Keratinocyte (primary cell): Measurements from ENCODE around the gene TOM1L2. TPM values are rescaled to one million over a fixed set of nuclear protein-coding genes. Genes with fewer than 3 reads are reported as not detected.

ENCODE experiments used
- DNase-seq: peaks from one replicate; pipeline ENCODE4 v3.0.0-alpha.2; 2011; ENCODE audit warnings: low read depth, missing footprints, low spot score
- FAIRE-seq: peaks from 2 replicates; lab custom pipeline; 2011; peaks lifted over from hg19 to GRCh38; lab: Jason Lieb, UNC
- H2AFZ ChIP-seq: 2 replicates; pipeline ENCODE4 v1.6.0; 2012; ENCODE audit warnings: low read length, control low read depth, inconsistent platforms; ENCODE audit not compliant: control insufficient read depth
- H3K27ac ChIP-seq: 2 replicates; pipeline ENCODE4 v1.5.1; 2011; ENCODE audit warnings: low read length; ENCODE audit not compliant: control insufficient read depth, insufficient read depth
- H3K27me3 ChIP-seq: 3 replicates; pipeline ENCODE4 v1.6.0; 2011; ENCODE audit warnings: low read length; ENCODE audit not compliant: control insufficient read depth, insufficient read depth; ENCODE audit errors: extremely low read depth
- H3K36me3 ChIP-seq, 2 experiments: 2 replicates in 1 of 2; 3 replicates in 1 of 2; pipeline ENCODE4 v1.5.1; 2011; ENCODE audit warnings: low read length in 2 of 2, mild to moderate bottlenecking in 1 of 2; ENCODE audit not compliant: control insufficient read depth in 2 of 2, insufficient read depth in 2 of 2; ENCODE audit errors: extremely low read depth in 1 of 2
- H3K4me1 ChIP-seq: 3 replicates; pipeline ENCODE4 v1.5.1; 2011; ENCODE audit warnings: low read length; ENCODE audit not compliant: control insufficient read depth, insufficient read depth; ENCODE audit errors: extremely low read depth
- H3K4me2 ChIP-seq: 3 replicates; pipeline ENCODE4 v1.6.0; 2011; ENCODE audit warnings: low read depth, low read length; ENCODE audit not compliant: control insufficient read depth, insufficient read depth; ENCODE audit errors: extremely low read depth
- H3K4me3 ChIP-seq, 3 experiments: fragments of 200-600 bp in 1 of 3; sonication (generic) in 1 of 3; 2 replicates in 2 of 3; 3 replicates in 1 of 3; pipeline ENCODE4 v1.5.1; 2011 to 2016; ENCODE audit warnings: low read length in 3 of 3, mild to moderate bottlenecking in 3 of 3, control low read depth in 2 of 3, inconsistent platforms in 1 of 3, low read depth in 1 of 3, mixed read lengths in 1 of 3, mixed run types in 1 of 3, moderate library complexity in 1 of 3; ENCODE audit not compliant: control insufficient read depth in 2 of 3, insufficient read depth in 2 of 3; ENCODE audit errors: extremely low read depth in 1 of 3
- H3K79me2 ChIP-seq: 2 replicates; pipeline ENCODE4 v1.6.0; 2012; ENCODE audit warnings: low read length; ENCODE audit not compliant: control insufficient read depth, insufficient read depth
- H3K9ac ChIP-seq: 3 replicates; pipeline ENCODE4 v1.6.0; 2011; ENCODE audit warnings: low read length; ENCODE audit not compliant: control insufficient read depth, insufficient read depth; ENCODE audit errors: extremely low read depth
- H3K9me1 ChIP-seq: 3 replicates; pipeline ENCODE4 v1.6.0; 2011; ENCODE audit warnings: low read length; ENCODE audit not compliant: control insufficient read depth, insufficient read depth; ENCODE audit errors: extremely low read depth
- H3K9me3 ChIP-seq: 2 replicates; pipeline ENCODE4 v1.5.1; 2012; ENCODE audit warnings: low read depth, low read length; ENCODE audit not compliant: control insufficient read depth
- H4K20me1 ChIP-seq: 3 replicates; pipeline ENCODE4 v1.6.0; 2011; ENCODE audit warnings: low read length; ENCODE audit not compliant: control insufficient read depth, insufficient read depth; ENCODE audit errors: extremely low read depth
- CTCF ChIP-seq, 3 experiments: IDR thresholded peaks in 1 of 3; conservative IDR thresholded peaks in 1 of 3; optimal IDR thresholded peaks in 1 of 3; 2 replicates in 2 of 3; 3 replicates in 1 of 3; pipeline versions ENCODE3 to v1.5.1; 2011; ENCODE audit warnings: low read length in 3 of 3, mild to moderate bottlenecking in 3 of 3, moderate library complexity in 2 of 3, control low read depth in 1 of 3, inconsistent platforms in 1 of 3; ENCODE audit not compliant: insufficient read depth in 2 of 3; ENCODE audit errors: extremely low read depth in 1 of 3
- EZH2 ChIP-seq: IDR thresholded peaks from one replicate; pipeline ENCODE4 v1.6.1; 2012; ENCODE audit warnings: inconsistent platforms, mild to moderate bottlenecking, low read length, moderate library complexity
- dilution Hi-C: fragments of 300-500 bp; cut with MboI; formaldehyde crosslinking; loops from one replicate; pipeline ENCODE4 v1.7.0; 2020; ENCODE audit warnings: low sequenced_read_pairs; ENCODE audit not compliant: extremely low pct_ligation_motif_present
- polyA plus RNA-seq, 5 experiments: library from polyadenylated mRNA; depleted of rRNA in 3 of 5; stranded (reverse) in 3 of 5; stranded (forward) in 1 of 5; unstranded in 1 of 5; fragments of >200 nt; gene quantifications; 1 replicate in 1 of 5; 2 replicates in 3 of 5; 3 replicates in 1 of 5; pipeline versions ENCODE4 v1.2.1 to v1.2.3, GENCODE V29; 2011 to 2012; ENCODE audit warnings: missing spikeins in 2 of 5, low read depth in 1 of 5, low replicate concordance in 1 of 5

TOM1L2 gene
- polyA plus RNA-seq, 1 donor (not counting 4 experiments of a cell fraction or from before 2014, with no cell fraction given), result 36.3 TPM

- H3K9ac ChIP-seq, result no peak overlapping the region
- no peaks in the 10 kb centered on the region for H3K27me3 ChIP-seq
- no peak for FAIRE-seq
- no peak overlapping the region for H3K4me3 ChIP-seq
- dilution Hi-C loops, result no loop called here
- H4K20me1 ChIP-seq, result peaks cover 26% of the 10 kb centered on the region
- no peaks in the 10 kb centered on the region for H3K9me1 ChIP-seq
- DNase-seq, result no peak
- H3K79me2 ChIP-seq, result peaks cover 13% of the 10 kb centered on the region
- peaks cover 14% of the 10 kb centered on the region for H3K4me1 ChIP-seq
- H3K36me3 ChIP-seq, result peaks cover 54 to 56% of the 10 kb centered on the region in 2 experiments
- no peak overlapping the region for H2AFZ ChIP-seq
- no peak overlapping the region for H3K27ac ChIP-seq
- no peak overlapping the region for H3K4me2 ChIP-seq
- H3K9me3 ChIP-seq, result no peaks in the 10 kb centered on the region
- TF ChIP-seq CTCF (optimal IDR thresholded peaks at IDR 0.05 in 1 of 3, IDR thresholded peaks at IDR 0.05 in 1 of 3, conservative IDR thresholded peaks at IDR 0.05 in 1 of 3; ENCODE audit: extremely low read depth in 1 of 3, insufficient read depth in 2 of 3, low read length in 3 of 3), result no peak
- TF ChIP-seq EZH2, result no peak
These were observed 156.6 kb downstream of the TOM1L2 start for GRCh38 chr17:17815436-17816200.

- Histone ChIP-seq H4K20me1 (peaks cover 20% of the 10 kb centered on the region), H3K9me3 (no peaks in the 10 kb centered on the region), H2AFZ (no peak overlapping the region), H3K79me2 (peaks cover 8% of the 10 kb centered on the region), H3K4me1 (peaks cover 10% of the 10 kb centered on the region), H3K4me3 (no peak overlapping the region), H3K9me1 (no peaks in the 10 kb centered on the region), H3K4me2 (no peak overlapping the region), H3K9ac (no peak overlapping the region), H3K36me3 (peaks cover 49 to 56% of the 10 kb centered on the region in 2 experiments), H3K27me3 (no peaks in the 10 kb centered on the region), H3K27ac (no peak overlapping the region)
- dilution Hi-C loops, result no loop called here
- FAIRE-seq, result no peak
- DNase-seq, result no peak
- no peak for TF ChIP-seq CTCF (optimal IDR thresholded peaks at IDR 0.05 in 1 of 3, IDR thresholded peaks at IDR 0.05 in 1 of 3, conservative IDR thresholded peaks at IDR 0.05 in 1 of 3; ENCODE audit: extremely low read depth in 1 of 3, insufficient read depth in 2 of 3, low read length in 3 of 3)
- TF ChIP-seq EZH2, result no peak
These were observed 157.2 kb downstream of the TOM1L2 start for GRCh38 chr17:17815062-17815406.
